Left cardiac atrium (tissue), 4 donors: Measurements from ENCODE around the gene MCU. TPM values are rescaled to one million over a fixed set of nuclear protein-coding genes. Genes with fewer than 3 reads are reported as not detected.
"Not testable (repeated sequence)": the region's sequence is repeated elsewhere in the genome, so short reads cannot be mapped to it uniquely, and the experiment has no call there.

ENCODE experiments used
- ATAC-seq, 2 donors: fragments of 200-7000 bp; cut with Tn5 transposase; one replicate each; pipeline ENCODE4 v1.9.1; 2020; ENCODE audit warnings: mild to moderate bottlenecking in 2 of 2, moderate library complexity in 2 of 2
- DNase-seq: peaks from one replicate; pipeline ENCODE4 v3.0.0-alpha.2; 2020
- intact Hi-C, 2 donors: fragments of 100-400 bp; cut with DNase I; formaldehyde crosslinking; loops; one replicate each; pipeline versions ENCODE4 v1.14.1 to v1.15.1; 2022 to 2023
- total RNA-seq, 2 donors: library from RNA; stranded (reverse); fragmentation: NEBNext Ultra II Directional; extraction: Animal tissue kit (Norgen Biotek cat#: 25700); gene quantifications; one replicate each; pipeline ENCODE4 v1.2.1, GENCODE V29; 2021
- donor health status: DM: no; HTN: yes; CAD: no.
- donor health status: DM: no; HTN: yes; CAD: no; lungs with severe emphysema.
- donor health status: DM: yes; HTN: yes; CAD: no.
- donor health status: Dilated cardiomyopathy.

Gene MCU
- total RNA-seq, 2 donors from 2014 or later = 16.1 to 21.1 TPM

GRCh38 chr10:72712136-72712535 lies 20.2 kb downstream of the MCU start:
- ATAC-seq (no peak), DNase-seq (no peak)
- intact Hi-C loops = no loop called here

DNA sequence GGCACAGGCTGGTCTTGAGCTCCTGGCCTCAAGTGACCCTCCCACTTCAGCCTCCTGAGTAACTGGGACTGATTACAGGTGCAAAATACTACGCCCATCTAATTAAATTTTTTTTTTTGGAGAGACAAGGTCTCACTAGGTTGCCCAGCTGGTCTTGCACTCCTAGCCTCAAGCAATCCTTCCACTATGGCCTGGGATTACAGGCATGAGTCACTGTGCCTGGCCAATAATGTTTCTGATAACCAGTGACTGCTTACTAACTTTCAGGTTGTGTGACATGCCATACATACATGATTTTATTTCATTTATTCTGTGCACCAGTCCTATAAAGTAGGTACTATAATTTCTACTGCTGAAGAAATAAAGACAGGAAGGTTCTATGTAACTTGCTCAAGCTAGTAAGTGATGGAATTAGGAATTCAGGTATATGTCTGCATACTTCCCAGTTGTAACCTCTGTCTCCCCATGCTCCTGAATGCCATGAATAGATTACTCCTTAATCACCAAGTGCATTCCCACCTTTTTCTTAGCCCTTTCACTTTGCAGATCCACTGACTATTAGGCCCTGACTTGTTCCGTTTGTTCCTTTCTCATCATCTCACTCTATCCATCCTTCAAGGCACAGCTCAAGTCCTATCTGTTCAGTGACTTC lies 28.1 kb downstream of the MCU start:
- no peak for ATAC-seq
- intact Hi-C loops = no loop called here
- DNase-seq = no peak

- intact Hi-C loops = no loop called here
- no peak for ATAC-seq
- no peak for DNase-seq
Observed at GRCh38 chr10:72720814-72721660, 29.1 kb downstream of the MCU start.

- intact Hi-C loops = no loop called here
- DNase-seq (no peak), ATAC-seq (no peak)
Observed at GRCh38 chr10:72727130-72727529, 35.2 kb downstream of the MCU start.

- intact Hi-C loops = no loop called here
- DNase-seq = no peak
- no peak for ATAC-seq
Observed at GRCh38 chr10:72728462-72728861, 36.5 kb downstream of the MCU start.

DNA sequence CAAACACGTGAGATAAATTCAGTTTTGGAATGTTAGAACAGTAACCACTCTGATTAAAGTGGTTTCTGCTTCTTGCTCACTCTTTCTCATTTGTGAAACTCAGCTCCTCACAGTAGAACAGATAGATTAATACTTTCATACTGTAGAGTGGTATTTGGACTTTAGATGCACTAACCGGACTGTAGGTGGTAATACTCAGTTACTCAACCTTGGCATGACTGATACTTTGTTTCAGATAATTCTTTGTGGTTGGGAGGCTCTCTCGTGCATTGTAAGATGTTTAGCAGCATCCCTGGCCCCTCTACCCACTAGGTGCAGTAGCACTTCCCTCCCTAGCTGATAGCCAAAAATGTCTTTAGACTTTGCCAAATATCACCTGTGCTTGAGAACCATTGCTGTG lies 37.6 kb downstream of the MCU start:
- intact Hi-C loops = no loop called here
- DNase-seq (no peak), ATAC-seq (no peak)

DNA sequence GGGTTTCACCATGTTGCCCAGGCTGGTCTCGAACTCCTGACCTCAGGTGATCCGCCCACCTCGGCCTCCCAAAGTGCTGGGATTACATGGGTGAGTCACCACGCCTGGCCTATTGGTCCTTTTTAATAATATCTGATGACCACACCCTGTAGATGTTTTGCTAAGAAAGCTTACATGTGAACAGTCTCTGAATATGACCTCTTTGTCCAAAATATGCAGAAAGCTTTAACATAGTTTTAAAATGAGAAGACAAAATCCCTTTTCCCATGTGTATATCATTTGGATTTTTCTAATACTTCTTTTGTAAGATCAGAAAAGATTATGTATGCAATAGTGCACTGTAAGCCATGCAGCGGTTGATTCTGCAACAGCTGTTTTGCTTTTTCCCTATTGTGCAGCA lies 38.5 kb downstream of the MCU start:
- intact Hi-C loops = no loop called here
- ATAC-seq (no peak), DNase-seq (no peak)

GRCh38 chr10:72731916-72732419 lies 40.0 kb downstream of the MCU start:
- DNase-seq = no peak
- intact Hi-C loops = no loop called here
- ATAC-seq = no peak

DNA sequence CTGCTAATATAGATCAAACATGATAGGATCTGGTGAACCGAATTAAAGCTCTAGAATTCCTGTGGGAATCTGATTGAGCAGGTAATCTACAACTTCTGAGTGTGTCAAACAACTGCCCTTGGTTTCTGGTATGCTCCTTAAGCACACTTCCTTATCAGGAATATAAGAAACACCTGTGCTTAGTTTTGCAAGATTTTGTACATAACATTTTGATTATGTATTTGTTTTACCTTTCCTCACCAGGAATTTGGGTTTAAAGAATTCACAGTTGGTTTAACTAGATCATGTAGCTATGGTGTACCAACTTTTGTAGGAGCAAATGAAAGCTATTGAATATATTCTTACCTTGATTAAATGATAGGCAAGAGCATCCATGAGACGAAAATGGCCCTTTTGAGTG lies 40.6 kb downstream of the MCU start:
- no peak for DNase-seq
- intact Hi-C loops = no loop called here
- no peak for ATAC-seq

DNA sequence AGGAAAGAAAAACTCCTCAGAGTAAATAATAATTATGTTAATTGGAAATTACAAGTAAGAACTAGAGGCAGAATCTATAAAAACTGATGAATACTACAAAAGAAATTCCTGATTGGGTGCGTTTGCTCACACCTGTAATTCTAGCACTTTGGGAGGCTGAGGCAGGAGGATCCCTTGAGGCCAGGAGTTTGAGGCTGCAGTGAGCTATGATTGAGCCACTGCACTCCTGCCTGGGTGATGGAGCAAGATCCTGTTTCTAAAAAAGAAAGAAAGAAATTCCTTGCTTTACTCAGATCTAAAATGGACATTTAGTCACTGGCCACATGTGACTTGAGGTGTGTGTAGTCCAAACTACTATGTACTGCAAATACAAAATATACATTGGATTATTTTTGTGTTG lies 42.0 kb downstream of the MCU start:
- intact Hi-C loops = no loop called here
- no peak for ATAC-seq
- no peak for DNase-seq

GRCh38 chr10:72735288-72735936 lies 43.5 kb downstream of the MCU start:
- ATAC-seq = peak in 1 of 2 donors; percentile 24
- intact Hi-C loops = no loop called here
- DNase-seq = no peak

- peak; percentile 23 to 36 for ATAC-seq
- intact Hi-C loops = no loop called here
Observed at GRCh38 chr10:72736176-72736827, 44.4 kb downstream of the MCU start.

GRCh38 chr10:72736828-72737220 lies 44.9 kb downstream of the MCU start:
- no peak for DNase-seq
- intact Hi-C loops = no loop called here
- no peak for ATAC-seq

More at GRCh38 chr10:72736176-72736827, 44.4 kb downstream of the MCU start:
- DNase-seq = no peak

GRCh38 chr10:72737357-72737756 lies 45.4 kb downstream of the MCU start:
- intact Hi-C loops, DNase-seq, ATAC-seq: not testable (repeated sequence)

DNA sequence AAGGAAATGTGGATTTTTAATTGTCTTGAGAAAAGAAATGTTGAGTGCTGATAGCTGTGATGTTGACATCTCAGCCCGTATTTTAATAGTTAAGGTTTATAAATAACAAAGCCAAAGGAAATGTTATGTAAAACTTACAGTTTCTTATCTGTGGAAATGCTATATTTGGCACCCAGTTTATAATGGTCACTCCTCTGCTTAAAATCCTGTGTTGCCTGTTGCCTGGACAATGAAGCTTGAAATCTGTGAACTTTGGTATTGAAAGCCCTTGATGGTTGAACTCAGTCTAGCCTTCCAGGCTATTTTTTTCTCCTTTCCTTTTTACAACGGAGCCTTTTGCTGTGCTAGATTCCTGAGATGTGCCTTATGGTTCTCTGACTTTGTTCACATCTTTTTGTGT lies 46.5 kb downstream of the MCU start:
- ATAC-seq (peak; percentile 64 to 80), DNase-seq (no peak)
- intact Hi-C loops = no loop called here

- intact Hi-C loops = no loop called here
- peak; percentile 41 for DNase-seq
- ATAC-seq = peak; percentile 48 to 86
Observed at GRCh38 chr10:72740528-72740927, 48.6 kb downstream of the MCU start.

GRCh38 chr10:72742092-72742491 lies 50.1 kb downstream of the MCU start:
- DNase-seq = no peak
- ATAC-seq = no peak
- intact Hi-C loops = no loop called here

GRCh38 chr10:72742797-72743196 lies 50.9 kb downstream of the MCU start:
- intact Hi-C loops = no loop called here
- DNase-seq (no peak), ATAC-seq (no peak)

DNA sequence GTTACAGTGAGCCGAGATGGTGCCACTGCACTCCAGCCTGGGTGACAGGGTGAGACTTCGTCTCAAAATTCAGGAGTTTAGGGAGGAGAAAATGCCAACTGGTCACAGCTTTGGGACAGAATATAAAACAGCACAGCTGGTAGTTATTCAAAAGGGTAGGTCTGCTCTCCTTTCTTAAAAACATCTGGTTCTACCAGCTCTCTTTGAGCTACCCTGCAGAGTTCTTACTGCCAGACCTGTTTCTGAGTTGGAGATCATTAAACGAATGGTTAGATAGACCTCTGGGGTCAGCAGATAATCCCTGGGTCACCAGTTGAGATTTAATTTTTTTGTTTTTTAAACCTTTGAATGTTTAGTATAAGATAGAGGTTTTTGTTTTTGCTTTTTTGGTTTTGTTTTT lies 52.6 kb downstream of the MCU start:
- intact Hi-C loops = no loop called here
- ATAC-seq (no peak), DNase-seq (no peak)
